ENCODE results near the gene ABCC4. TPM values are rescaled to one million over a fixed set of nuclear protein-coding genes. Genes with fewer than 3 reads are reported as not detected.

Gene ABCC4
- total and polyA plus RNA-seq, 4 donors, result 0.74 to 22.5 (median 2.0) TPM

DNA sequence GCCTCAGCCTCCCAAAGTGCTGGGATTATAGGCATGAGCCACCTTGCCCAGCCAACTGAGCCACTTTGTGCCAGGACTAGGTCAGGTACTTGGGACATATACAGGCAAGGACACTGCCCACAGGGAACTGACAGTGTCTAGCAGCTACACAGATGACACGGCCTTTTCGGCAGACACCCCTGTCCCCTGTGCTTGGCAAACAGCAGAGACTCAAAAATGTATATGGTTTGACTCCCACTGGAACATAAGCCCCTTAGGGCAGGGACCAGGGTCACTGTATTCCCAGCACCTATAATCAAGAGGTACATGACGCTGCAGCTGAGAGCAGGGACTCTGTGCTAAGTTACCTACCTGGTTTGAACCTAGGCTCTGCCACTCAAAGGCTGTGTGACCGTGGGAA is 16.8 kb downstream of the ABCC4 start:
- no peak for DNase-seq (ENCODE audit: low spot score)
- 96% methylated on average over 4 of the region's 4 CpGs for WGBS
- H3K27ac ChIP-seq (ENCODE audit: low read depth in 1 of 2, low read length in 2 of 2), result no peak overlapping the region

DNA sequence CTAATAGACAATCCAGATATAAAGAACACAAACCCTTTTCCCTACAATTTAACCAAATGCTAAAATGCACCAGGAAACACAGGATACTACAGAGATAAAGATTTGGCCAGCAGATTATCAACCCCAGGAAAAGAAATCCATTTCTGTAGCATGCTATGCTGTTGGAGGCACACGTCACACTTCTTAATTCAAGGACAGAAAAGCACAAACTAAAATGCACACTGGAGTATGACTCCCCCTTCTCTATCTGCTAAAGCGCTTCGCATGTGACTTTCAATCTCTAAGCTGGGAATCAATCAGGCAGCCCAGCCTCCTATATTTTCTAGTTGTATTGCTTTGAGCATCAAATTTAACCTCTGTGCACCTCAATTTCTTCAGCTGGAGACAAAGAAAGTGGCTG is 22.2 kb downstream of the ABCC4 start:
- no peak for DNase-seq (ENCODE audit: low spot score)
- no peaks in the 10 kb centered on the region for H3K9me3 ChIP-seq (ENCODE audit: control insufficient read depth in 4 of 4, low read length in 3 of 4)
- peaks cover 0 to 3% (median 0%) of the 10 kb centered on the region in 4 donors for H3K4me1 ChIP-seq (ENCODE audit: control insufficient read depth in 4 of 4, insufficient read depth in 4 of 4, low read length in 3 of 4)
- WGBS, result 86% methylated on average over 3 of the region's 3 CpGs
- no peak overlapping the region for H3K9ac ChIP-seq (ENCODE audit: low read depth in 1 of 2, low read length in 2 of 2)
- H3K4me3 ChIP-seq (ENCODE audit: low read depth in 1 of 3, low read length in 3 of 3), result no peak overlapping the region
- H3K27me3 ChIP-seq (ENCODE audit: control insufficient read depth in 4 of 4, insufficient read depth in 4 of 4, low read length in 3 of 4), result no peaks in the 10 kb centered on the region
- no peak overlapping the region for H3K27ac ChIP-seq (ENCODE audit: low read depth in 1 of 2, low read length in 2 of 2)
- no peaks in the 10 kb centered on the region for H3K36me3 ChIP-seq (ENCODE audit: control insufficient read depth in 4 of 4, insufficient read depth in 3 of 4, low read depth in 1 of 4, low read length in 3 of 4)
- TF ChIP-seq, protein P1, sequence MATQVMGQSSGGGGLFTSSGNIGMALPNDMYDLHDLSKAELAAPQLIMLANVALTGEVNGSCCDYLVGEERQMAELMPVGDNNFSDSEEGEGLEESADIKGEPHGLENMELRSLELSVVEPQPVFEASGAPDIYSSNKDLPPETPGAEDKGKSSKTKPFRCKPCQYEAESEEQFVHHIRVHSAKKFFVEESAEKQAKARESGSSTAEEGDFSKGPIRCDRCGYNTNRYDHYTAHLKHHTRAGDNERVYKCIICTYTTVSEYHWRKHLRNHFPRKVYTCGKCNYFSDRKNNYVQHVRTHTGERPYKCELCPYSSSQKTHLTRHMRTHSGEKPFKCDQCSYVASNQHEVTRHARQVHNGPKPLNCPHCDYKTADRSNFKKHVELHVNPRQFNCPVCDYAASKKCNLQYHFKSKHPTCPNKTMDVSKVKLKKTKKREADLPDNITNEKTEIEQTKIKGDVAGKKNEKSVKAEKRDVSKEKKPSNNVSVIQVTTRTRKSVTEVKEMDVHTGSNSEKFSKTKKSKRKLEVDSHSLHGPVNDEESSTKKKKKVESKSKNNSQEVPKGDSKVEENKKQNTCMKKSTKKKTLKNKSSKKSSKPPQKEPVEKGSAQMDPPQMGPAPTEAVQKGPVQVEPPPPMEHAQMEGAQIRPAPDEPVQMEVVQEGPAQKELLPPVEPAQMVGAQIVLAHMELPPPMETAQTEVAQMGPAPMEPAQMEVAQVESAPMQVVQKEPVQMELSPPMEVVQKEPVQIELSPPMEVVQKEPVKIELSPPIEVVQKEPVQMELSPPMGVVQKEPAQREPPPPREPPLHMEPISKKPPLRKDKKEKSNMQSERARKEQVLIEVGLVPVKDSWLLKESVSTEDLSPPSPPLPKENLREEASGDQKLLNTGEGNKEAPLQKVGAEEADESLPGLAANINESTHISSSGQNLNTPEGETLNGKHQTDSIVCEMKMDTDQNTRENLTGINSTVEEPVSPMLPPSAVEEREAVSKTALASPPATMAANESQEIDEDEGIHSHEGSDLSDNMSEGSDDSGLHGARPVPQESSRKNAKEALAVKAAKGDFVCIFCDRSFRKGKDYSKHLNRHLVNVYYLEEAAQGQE (IDR thresholded peaks at IDR 0.05), result no peak
- no peak for TF ChIP-seq NR2F2 (IDR thresholded peaks at IDR 0.05)
- no peak for TF ChIP-seq JUND (IDR thresholded peaks at IDR 0.05)
- TF ChIP-seq, protein P2, sequence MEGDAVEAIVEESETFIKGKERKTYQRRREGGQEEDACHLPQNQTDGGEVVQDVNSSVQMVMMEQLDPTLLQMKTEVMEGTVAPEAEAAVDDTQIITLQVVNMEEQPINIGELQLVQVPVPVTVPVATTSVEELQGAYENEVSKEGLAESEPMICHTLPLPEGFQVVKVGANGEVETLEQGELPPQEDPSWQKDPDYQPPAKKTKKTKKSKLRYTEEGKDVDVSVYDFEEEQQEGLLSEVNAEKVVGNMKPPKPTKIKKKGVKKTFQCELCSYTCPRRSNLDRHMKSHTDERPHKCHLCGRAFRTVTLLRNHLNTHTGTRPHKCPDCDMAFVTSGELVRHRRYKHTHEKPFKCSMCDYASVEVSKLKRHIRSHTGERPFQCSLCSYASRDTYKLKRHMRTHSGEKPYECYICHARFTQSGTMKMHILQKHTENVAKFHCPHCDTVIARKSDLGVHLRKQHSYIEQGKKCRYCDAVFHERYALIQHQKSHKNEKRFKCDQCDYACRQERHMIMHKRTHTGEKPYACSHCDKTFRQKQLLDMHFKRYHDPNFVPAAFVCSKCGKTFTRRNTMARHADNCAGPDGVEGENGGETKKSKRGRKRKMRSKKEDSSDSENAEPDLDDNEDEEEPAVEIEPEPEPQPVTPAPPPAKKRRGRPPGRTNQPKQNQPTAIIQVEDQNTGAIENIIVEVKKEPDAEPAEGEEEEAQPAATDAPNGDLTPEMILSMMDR (IDR thresholded peaks at IDR 0.05; ENCODE audit: low read depth, low read length, missing input control), result no peak
- TF ChIP-seq RXRA (IDR thresholded peaks at IDR 0.05), result no peak
- TF ChIP-seq, protein P3, sequence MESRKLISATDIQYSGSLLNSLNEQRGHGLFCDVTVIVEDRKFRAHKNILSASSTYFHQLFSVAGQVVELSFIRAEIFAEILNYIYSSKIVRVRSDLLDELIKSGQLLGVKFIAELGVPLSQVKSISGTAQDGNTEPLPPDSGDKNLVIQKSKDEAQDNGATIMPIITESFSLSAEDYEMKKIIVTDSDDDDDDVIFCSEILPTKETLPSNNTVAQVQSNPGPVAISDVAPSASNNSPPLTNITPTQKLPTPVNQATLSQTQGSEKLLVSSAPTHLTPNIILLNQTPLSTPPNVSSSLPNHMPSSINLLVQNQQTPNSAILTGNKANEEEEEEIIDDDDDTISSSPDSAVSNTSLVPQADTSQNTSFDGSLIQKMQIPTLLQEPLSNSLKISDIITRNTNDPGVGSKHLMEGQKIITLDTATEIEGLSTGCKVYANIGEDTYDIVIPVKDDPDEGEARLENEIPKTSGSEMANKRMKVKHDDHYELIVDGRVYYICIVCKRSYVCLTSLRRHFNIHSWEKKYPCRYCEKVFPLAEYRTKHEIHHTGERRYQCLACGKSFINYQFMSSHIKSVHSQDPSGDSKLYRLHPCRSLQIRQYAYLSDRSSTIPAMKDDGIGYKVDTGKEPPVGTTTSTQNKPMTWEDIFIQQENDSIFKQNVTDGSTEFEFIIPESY (IDR thresholded peaks at IDR 0.05), result no peak
- no peak for TF ChIP-seq YY1 (IDR thresholded peaks at IDR 0.05)
- TF ChIP-seq FOXA2 (IDR thresholded peaks at IDR 0.05), result no peak
- no peak for TF ChIP-seq GABPA (IDR thresholded peaks at IDR 0.05 in 1 of 2, conservative IDR thresholded peaks at IDR 0.05 in 1 of 2)
- TF ChIP-seq, protein P4, sequence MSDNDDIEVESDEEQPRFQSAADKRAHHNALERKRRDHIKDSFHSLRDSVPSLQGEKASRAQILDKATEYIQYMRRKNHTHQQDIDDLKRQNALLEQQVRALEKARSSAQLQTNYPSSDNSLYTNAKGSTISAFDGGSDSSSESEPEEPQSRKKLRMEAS (IDR thresholded peaks at IDR 0.05), result no peak
- no peak for TF ChIP-seq HNF4A (conservative IDR thresholded peaks at IDR 0.05)
- no peak for TF ChIP-seq FOXA1 (IDR thresholded peaks at IDR 0.05)
- TF ChIP-seq TAF1 (conservative IDR thresholded peaks at IDR 0.05), result no peak

More for the DNA sequence above, 16.8 kb downstream of the ABCC4 start:
- Histone ChIP-seq H3K36me3 (ENCODE audit: control insufficient read depth in 4 of 4, insufficient read depth in 3 of 4, low read depth in 1 of 4, low read length in 3 of 4) (no peaks in the 10 kb centered on the region), H3K4me3 (ENCODE audit: low read depth in 1 of 3, low read length in 3 of 3) (no peak overlapping the region), H3K9ac (ENCODE audit: low read depth in 1 of 2, low read length in 2 of 2) (no peak overlapping the region), H3K4me1 (ENCODE audit: control insufficient read depth in 4 of 4, insufficient read depth in 4 of 4, low read length in 3 of 4) (no peaks in the 10 kb centered on the region), H3K9me3 (ENCODE audit: control insufficient read depth in 4 of 4, low read length in 3 of 4) (no peaks in the 10 kb centered on the region), H3K27me3 (ENCODE audit: control insufficient read depth in 4 of 4, insufficient read depth in 4 of 4, low read length in 3 of 4) (no peaks in the 10 kb centered on the region)
- no peak for TF ChIP-seq FOXA2 (IDR thresholded peaks at IDR 0.05)
- TF ChIP-seq YY1 (IDR thresholded peaks at IDR 0.05), result no peak
- no peak for TF ChIP-seq RAD21 (IDR thresholded peaks at IDR 0.05)
- no peak for TF ChIP-seq HNF4A (conservative IDR thresholded peaks at IDR 0.05)
- no peak for TF ChIP-seq JUND (IDR thresholded peaks at IDR 0.05)
- TF ChIP-seq, protein P3 (IDR thresholded peaks at IDR 0.05), result no peak
- TF ChIP-seq, protein P1 (IDR thresholded peaks at IDR 0.05), result no peak
- no peak for TF ChIP-seq TAF1 (conservative IDR thresholded peaks at IDR 0.05)
- TF ChIP-seq GABPA (IDR thresholded peaks at IDR 0.05 in 1 of 2, conservative IDR thresholded peaks at IDR 0.05 in 1 of 2), result no peak
- no peak for TF ChIP-seq HNF4G (IDR thresholded peaks at IDR 0.05)
- TF ChIP-seq FOXA1 (IDR thresholded peaks at IDR 0.05), result no peak
- TF ChIP-seq EGR1 (IDR thresholded peaks at IDR 0.05; ENCODE audit: low read depth in 2 of 2), result no peak
